CD4-positive, alpha-beta T cell treated with Interleukin-1 beta for 1 hour (primary cell): Measurements from ENCODE around the gene VPS33A.
"Not testable (repeated sequence)": the region's sequence is repeated elsewhere in the genome, so short reads cannot be mapped to it uniquely, and the experiment has no call there.

Experiments used
- DNase-seq, 2 donors: peaks; one replicate each; pipeline ENCODE4 v3.0.0-alpha.2; 2020 to 2022

The VPS33A gene

DNA sequence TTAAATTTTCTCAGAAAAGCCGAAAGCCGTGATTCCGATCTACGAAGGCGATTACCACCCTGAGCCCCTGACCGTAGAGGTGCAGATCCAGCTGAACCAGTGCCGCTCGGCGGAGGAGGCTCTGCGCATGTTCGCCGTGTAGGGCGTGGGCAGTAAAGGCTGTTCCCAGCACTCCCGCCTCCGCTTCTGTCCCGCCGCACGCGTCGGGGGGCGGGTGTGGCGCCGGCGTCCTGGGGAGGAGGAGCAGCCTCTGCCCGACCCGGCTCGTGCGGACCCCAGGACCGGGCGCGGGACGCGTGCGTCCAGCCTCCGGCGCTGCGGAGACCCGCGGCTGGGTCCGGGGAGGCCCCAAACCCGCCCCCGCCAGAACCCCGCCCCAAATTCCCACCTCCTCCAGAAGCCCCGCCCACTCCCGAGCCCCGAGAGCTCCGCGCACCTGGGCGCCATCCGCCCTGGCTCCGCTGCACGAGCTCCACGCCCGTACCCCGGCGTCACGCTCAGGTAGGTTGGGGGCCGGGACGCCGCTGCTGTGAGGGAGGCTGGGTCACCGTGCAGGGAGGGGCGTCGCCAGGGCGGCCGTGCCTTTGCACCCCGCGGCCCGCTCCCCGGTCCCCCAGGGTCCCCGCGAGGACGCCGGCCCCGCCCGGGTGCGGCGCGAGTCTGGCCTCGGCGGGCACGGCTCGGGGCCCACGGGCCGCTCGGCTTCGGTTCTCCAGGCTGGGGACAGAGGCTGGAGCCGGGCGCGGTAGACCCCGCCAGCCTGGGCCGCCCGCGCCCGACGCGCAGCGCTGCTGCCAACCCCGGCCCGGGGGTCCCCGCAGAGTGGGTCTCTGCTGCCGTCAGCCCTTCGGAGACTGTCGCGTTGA is 62.8 kb downstream of the VPS33A start, which contains the start of gene B3GNT4:
B3GNT4 (plus strand) TSS at position 409 of the 866 bp plus-strand sequence. CDS start 910 bp downstream, outside the sequence.
- peak; percentile 58 to 77 for DNase-seq

DNA sequence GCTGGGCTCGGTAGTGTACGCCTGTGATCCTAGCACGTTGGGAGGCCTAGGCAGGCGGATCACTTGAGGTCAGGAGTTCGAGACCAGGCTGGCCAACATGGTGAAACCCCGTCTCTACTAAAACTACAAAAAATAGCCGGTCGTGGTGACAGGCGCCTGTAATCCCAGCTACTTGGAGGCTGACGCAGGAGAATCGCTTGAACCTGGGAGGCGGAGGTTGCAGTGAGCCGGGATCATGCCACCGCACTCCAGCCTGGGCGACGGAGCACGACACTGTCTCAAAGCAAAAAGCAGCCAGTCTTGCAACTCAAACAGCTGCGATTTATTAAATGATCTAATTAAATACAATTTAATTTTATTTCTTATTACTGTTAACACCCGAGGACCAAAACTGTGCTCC is 63.5 kb downstream of the VPS33A start:
- DNase-seq: not testable (repeated sequence)

DNA sequence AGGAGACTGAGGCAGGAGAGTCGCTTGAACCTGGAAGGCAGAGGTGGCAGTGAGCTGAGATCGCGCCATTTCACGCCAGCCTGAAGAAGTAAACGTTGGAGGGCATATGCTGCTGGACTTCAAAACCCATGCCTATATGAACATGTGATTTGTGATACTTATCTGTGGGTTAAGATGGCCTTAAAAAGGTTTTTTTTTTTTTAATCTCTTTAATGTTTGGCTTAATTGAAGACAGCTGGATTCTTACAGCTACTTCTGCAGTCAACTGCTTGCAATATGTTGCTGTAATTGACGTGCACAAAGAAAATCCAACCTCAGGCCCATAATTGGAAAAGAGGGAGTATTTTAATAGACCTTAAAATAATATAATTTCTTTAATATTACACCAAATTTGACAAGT is 64.3 kb downstream of the VPS33A start:
- DNase-seq: no peak

DNA sequence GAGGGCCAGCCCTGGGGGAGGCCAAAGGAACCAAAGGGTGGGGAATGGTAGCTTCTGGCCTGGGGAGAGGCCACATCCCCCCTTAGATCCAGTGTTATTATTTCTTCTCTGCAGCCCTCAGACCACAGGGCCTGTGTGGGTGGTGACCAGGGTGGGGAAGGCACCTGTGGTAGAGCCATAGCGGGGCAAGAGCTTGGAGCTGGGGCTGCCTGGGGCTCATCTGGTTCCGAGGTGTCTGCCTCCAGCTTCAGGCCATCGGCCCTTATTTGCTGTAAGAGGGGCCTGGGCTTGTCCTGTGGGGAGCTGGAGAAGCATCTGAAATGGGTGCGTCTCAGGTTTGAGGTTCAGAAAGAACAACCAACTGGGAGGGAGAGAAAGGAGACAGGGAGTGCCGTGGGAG is 64.9 kb downstream of the VPS33A start:
- no peak for DNase-seq

DNA sequence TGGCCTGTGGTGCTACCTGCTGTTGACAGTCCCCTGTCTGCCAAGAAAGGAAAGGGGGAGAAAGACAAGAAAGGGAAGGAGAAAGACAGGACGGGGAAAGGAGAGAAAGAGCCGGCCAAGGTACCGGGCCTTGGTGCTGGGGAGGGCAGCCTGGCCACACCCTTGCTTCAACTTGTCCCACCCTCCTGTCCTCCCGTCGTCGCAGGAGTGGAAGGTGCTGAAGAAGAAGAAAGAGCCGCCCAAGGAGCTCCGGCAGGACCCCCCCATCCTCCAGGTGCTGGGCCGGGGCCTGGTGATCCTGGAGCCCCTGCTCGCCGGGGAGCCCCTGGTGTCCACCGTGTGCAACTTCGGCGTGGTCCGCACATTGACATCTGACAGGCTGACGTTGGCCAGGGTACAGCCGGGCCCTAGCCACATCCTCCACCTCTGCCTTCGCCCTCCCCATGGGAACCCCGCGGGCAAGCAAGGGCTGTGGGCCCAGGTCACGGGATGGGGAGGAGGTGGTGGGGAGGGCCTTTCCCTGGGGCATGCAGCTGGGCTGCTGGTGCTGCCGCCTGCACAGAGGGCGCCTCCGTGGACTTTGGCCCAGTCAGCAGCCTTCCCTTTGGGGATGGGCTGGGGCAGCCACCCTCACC is 65.6 kb downstream of the VPS33A start:
- DNase-seq: no peak

DNA sequence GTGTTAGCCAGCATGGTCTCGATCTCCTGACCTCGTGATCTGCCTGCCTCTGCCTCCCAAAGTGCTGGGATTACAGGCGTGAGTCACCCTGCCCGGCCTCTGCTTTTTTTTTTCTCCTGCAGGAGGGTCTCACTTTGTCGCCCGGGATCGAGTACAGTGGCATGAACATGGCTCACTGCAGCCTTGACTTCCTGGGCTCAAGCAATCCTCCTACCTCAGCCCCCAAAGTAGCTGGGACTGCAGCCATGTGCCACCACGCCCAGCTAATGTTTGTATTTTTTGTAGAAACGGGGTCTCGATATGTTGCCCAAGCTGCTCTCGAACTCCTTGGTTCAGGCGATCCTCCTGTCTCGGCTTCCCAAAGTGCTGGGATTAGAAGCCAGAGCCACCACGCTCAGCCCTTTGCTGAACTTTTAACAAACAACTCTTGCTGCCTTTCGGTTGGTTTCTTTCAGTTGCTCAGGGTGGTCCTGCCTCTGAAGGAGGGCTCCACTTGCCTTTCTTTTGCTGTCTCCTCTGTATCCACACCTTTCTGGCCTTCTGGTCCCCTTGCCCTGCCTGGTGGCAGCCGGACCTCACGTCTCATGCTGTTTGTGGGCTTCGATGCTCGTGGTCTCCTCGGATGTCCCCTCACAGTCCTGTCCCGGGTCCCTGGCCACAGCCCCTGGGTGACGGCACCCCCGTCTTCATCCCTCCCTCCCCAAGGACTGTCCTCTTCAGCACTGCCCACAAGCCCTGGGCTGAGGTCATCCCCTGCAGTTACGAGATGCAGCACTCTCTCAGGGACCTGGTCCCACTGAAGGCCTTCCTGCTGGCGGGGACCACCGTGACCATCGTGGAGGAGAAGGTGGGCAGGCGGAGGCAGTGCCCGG is 66.6 kb downstream of the VPS33A start:
- no peak for DNase-seq

DNA sequence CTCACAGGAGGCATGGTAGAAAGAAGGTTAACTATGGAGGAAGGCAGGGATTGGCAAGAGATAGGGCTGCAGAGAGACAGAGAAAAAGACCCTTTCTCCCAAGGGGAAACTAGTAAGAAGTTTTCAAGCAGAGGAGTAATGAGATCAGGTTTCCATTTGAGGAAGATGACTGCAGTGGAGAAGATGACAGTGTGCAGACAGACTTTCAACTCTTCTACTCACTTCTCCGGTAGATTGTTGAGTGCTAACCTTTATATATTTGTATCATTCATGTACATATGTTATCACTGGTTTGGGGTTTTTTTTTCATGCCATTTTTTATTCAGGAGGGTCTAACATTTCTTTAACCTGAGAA is 68.7 kb downstream of the VPS33A start:
- no peak for DNase-seq

DNA sequence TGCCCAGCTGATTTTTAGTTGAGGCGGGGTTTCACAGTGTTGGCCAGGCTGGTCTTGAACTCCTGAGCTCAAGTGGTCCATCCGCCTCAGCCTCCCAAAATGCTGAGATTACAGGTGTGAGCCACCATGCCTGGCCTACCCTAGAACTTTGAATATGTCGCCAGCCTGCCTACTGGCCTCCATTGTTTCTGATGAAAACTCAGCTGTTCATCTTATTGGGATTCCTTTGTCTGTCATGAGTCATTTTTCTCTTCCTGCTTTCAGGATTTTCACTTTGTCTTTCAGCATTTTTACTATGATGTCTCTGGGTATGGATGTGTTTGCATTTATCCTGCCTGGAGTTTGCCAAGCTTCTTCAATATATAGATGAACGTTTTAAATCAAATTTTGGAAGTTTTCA is 70.9 kb downstream of the VPS33A start:
- no peak for DNase-seq

DNA sequence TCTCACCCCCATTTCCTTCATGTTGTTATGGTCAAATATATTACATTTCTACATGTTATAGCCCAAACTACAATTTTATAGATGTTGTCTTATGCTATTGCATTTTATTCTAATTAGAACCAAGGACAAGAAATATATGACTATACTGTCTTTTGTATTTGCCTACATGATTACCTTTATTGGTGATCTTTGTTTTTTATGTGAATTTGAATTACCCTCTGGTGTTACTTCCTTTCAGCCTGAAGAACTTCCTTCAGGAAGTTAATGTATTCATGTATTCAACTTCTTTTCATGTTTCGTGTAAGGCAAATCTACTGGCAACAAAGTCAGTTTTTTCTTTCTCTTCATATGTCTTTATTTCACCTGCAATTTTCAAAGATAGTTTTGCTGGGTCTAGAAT is 71.5 kb downstream of the VPS33A start:
- no peak for DNase-seq

DNA sequence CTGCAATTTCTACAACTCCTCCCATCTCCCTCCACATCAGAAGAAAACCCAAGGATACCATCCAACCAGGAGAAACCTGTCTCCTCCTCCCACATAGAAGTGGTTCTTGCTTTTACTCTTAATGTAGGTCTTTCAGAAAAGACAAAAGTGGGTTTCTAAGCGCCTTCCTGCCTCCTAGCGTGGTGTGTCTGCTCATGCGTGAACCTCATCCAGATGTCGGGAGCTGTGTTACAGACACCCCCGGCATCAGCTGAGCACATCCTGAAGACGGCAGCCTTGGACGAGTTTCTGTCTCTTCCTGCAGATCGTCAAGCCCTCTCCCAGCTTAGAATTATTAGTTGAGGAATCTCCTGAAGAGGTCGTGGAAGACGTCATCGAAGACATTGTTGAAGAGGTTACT is 73.9 kb downstream of the VPS33A start:
- no peak for DNase-seq

DNA sequence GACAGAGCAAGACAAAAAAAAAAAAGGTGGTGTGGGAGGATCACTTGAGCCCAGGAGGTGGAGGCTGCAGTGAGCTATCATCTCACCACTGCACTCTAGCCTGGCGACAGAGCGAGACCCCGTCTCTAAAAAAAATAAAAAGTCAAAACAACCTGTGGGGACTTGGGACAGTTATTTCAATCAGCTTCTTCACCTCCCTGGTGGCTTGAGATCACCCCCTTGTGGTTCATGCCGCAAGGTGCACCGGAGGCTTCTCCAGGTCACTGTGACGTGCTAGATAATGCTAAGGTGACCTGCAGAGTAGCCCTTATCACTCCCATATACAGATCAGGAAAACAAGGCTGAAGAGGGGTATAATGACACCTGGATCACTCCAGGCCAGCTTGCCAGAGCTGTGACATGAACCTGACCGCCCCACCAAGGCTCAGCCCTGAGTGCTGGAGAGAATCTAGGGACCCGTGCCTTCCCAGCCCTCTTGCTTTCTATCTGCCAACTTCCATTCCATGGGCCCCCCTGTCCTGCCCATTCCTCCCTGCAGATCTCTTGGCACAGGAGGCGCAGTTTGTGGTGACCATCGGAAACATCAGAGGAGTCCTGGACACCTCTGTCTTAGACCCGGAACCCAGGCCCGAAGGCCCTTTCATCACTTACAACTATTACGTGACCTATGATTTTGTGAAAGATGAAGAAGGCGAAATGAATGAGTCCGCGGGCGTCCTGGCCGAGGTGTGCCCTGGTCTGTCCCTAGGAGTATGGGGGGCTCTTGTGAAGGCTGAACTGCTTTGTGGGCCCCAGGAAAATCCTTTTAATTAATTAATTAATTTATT is 75.2 kb downstream of the VPS33A start:
- peak; percentile 70 to 72 for DNase-seq

DNA sequence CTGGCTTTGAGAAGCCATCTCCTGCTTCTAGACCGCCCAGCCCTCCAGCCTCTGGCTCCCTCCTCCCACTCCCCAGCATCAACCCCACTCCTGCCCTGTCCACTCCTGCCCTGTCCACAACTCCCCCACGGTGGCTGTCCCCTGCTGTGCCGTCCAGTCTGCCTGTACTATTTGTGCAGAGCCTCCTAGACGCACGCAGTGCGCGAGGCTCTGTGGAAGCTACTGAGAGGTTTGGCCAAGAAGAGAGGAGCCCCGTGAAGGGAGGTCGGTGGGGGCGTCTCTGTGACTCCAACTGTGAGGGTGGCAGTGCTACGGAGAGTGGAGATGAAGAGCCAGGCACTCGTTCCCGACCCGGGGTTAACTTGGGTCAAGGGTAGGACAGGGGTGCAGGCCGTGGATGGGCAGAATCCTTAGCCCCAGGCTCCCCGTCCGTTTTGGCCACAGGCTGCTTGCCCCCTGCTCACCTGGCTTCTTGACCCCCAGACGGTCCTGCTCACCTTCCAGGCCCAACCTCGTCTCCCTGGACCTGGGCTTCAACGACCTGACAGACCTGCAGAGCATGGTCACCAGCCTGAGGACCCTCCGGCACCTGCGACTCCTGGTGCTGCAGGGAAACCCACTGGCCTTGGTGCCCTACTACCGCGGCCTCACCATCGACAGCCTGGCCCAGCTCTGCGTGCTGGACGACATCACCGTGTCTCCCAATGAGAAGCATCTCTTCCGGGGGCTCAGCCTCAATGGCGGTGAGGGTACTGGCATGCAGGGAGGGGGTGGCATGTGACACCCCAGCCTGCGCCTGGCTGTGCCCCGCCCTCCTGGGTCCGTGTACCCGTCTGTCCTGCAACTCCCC is 76.4 kb downstream of the VPS33A start:
- DNase-seq: no peak

DNA sequence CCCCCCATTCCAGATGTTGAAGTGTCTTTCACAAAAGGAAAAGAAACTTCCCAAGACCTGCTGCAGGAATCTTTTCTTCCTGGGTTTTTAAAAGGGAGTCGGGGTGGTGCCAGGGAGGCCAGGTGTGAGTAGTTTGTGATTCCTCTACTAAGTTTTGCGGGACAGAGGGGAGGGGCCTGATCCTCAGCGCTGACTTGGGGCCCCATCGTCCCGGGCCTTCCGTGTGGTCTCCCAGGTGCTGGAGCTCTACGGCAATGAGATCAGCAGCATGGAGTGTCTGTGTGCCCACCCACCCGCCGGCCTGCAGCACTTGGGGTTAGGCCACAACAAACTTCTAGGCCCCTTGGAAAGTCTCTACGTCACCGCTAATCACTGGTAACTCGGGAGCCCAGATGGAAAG is 78.8 kb downstream of the VPS33A start:
- no peak for DNase-seq

DNA sequence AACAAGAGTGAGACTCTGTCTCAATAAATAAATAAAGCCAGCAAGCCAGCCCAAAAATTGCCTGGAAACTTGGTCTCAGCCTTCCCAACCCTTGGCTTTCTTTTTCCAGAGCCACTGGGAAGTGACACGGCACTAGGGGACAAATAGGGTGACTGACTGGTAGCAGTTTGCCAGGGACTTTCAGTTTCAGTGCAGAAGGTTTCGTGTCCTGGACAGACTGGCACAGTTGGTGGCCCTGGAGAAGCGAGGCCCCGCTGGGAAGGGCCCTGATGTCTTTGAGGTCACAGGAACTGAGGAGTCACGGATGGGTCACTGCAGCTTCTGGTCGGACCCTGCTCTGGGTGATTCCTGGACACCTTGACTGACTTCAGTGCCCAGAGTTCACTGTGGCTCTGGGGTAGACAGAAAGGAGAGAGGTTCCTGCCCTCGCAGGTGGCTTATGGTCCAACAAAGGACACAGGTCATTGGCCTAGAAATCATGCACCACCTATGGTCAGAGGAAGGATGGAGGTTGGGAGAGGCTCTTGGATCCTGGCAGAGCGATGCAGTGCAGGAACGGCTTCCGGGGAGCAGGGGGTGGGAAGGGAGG is 80.7 kb downstream of the VPS33A start:
- no peak for DNase-seq

DNA sequence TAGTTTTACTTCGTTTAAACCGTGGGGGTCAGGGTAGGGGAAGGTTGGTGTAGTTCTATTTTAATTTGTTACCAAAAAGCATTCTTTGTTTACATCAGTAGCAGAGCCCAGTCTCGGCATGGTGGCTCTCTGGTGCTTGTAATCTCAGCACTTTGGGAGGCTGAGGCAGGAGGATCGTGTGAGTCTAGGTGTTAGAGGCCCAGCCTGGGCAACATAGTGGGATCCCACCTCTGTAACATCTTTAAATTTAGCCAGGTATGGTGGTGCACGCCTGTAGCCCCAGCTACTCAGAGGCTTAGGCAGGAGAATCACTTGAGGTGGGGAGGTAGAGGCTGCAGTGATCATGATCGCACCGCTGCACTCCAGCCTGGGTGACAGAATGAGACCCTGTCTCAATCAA is 81.2 kb downstream of the VPS33A start:
- DNase-seq: no peak

DNA sequence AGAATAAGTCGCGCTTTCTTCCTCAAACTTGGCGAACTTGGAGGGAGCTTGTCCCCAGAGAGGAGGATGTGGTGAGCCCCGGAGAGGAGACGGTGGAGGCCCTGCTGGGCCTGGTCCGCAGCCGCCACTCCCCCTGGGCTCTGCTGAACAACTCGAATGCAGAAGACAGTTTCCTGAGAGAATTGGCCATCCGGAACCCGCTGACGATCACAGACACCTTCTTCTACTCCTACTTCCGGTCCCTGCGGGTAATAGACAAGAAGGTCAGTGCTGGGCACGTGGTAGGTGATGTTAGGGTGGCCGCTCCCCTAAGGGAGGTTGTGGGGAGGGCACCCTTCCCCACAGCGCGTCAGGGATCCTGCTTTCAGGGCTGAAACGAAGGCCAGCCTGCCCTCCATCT is 81.8 kb downstream of the VPS33A start:
- DNase-seq: peak in 1 of 2 donors; percentile 27

DNA sequence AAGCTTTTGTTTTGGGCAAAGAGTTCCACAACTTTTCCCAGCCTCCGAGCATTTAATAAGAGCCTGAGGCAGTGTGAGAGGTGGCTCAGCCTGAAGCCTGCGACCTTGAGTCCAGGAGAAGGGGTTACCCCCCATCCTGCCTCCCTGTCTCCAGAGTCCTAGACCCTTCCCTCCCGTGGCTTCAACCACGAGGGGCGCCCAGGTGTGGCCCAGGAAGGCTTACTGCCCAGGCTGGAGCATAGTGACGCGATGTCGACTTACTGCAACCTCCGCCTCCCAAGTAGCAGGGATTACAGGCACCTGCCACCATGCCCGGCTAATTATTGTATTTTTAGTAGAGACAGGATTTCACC is 82.7 kb downstream of the VPS33A start:
- DNase-seq: no peak

DNA sequence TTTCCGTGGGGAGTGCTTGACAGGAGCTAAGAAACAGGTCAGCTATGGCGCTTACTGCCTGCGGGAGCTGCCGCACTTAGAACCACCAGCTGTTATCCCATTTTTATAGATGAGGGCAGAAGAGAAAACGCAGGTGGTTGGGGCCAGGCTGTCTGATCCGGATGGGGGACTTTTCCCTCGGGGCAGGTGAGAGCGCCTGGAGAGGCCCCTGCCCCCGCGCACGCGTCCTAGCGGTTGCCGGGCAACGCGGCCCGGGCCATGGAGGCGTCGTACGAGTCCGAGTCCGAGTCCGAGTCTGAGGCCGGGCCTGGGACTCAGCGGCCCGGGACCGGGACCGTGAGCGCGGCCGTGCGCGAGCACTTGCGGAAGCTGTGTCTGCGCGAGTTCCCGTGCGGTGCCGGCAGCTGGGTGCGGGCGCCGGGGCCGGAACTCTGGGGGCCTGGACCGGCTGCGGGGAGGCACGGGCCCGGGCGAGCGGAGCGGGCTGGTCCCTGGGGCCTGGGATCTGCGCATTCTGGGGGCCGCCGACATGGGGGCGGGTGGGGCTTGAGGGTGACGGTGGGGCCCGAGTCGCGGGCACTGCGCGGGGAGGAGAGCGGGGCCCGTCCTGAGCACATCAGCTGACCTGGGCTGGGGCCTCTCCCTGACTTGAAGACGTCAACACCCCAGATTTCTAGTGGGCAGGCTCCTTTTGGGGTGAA is 83.3 kb downstream of the VPS33A start, which contains the start of gene LRRC43:
LRRC43 (plus strand) TSS at position 237 of the 701 bp plus-strand sequence; CDS start at position 259, 22 bp downstream.
- DNase-seq: peak in 1 of 2 donors; percentile 39
